ENCODE data around the gene CTH.

DNA sequence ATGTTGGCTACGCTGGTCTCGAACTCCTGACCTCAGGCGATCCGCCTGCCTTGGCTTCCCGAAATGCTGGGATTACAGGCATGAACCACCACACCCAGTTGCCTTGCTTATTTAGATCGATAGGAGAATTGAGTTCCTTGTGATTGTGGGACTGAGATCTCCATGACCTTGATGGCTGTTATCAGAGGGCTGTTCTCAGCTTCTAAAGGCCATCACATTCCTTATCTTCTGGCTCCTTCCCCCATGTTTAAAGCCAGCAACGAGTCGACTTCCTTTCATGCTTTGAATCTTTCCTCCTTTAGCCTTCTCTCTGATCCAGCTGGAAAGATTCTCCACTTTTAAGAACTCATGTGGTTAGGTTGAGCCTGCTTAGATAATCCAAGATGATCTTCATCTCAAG is 38.0 kb downstream of the CTH start:
- TF ChIP-seq, protein P1, sequence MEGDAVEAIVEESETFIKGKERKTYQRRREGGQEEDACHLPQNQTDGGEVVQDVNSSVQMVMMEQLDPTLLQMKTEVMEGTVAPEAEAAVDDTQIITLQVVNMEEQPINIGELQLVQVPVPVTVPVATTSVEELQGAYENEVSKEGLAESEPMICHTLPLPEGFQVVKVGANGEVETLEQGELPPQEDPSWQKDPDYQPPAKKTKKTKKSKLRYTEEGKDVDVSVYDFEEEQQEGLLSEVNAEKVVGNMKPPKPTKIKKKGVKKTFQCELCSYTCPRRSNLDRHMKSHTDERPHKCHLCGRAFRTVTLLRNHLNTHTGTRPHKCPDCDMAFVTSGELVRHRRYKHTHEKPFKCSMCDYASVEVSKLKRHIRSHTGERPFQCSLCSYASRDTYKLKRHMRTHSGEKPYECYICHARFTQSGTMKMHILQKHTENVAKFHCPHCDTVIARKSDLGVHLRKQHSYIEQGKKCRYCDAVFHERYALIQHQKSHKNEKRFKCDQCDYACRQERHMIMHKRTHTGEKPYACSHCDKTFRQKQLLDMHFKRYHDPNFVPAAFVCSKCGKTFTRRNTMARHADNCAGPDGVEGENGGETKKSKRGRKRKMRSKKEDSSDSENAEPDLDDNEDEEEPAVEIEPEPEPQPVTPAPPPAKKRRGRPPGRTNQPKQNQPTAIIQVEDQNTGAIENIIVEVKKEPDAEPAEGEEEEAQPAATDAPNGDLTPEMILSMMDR (conservative IDR thresholded peaks at IDR 0.05 in 1 of 2, IDR thresholded peaks at IDR 0.05 in 1 of 2; ENCODE audit: low read depth in 1 of 2, low read length in 2 of 2): no peak
- no peak for TF ChIP-seq EZH2 (IDR thresholded peaks at IDR 0.05; ENCODE audit: low read length, missing control alignments)

Measured in fibroblast of lung (primary cell).